Measurements from ENCODE around the gene TUSC7.

TUSC7 gene

DNA sequence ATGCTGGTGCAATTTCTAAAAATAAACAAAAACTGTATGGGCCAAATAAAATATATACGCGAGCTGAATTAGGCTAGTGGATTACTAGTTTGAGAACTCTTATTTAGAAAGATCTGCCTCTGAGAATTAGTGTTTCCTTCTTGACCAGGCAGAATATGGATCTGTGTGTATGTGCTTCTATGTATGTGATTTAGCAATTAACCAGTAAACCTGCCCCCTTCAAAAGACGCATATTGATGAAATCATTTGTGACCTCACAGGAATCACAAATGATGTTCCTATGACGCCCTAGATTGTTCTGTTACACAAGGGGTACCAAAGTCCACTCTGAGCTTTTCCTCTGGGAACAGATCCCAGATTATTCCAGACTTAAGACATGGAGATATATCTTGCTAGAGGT lies at the start of gene TUSC7:
Gene TUSC7 (plus strand): TSS at position 301 of the 400 bp plus-strand sequence.
- DNase-seq: no peak

DNA sequence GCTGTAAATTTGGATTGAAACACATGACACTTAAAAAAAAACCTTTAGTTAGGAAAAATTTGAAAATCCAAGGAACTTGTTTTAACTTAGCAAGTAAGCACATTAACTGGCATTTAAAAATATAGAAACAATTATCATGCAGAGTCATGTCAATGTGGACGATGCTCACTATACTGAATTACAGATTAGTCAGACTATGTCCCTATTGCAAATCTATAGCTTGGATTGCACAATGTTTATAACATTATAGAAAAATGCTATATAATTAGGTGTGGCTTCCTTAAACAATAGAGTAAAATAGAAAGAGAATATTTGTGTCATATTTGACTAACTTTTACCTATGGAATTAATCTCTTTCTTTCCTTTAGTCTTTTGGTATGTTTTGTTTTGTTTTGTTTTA lies 48.4 kb upstream of the TUSC7 start:
- DNase-seq: no peak

DNA sequence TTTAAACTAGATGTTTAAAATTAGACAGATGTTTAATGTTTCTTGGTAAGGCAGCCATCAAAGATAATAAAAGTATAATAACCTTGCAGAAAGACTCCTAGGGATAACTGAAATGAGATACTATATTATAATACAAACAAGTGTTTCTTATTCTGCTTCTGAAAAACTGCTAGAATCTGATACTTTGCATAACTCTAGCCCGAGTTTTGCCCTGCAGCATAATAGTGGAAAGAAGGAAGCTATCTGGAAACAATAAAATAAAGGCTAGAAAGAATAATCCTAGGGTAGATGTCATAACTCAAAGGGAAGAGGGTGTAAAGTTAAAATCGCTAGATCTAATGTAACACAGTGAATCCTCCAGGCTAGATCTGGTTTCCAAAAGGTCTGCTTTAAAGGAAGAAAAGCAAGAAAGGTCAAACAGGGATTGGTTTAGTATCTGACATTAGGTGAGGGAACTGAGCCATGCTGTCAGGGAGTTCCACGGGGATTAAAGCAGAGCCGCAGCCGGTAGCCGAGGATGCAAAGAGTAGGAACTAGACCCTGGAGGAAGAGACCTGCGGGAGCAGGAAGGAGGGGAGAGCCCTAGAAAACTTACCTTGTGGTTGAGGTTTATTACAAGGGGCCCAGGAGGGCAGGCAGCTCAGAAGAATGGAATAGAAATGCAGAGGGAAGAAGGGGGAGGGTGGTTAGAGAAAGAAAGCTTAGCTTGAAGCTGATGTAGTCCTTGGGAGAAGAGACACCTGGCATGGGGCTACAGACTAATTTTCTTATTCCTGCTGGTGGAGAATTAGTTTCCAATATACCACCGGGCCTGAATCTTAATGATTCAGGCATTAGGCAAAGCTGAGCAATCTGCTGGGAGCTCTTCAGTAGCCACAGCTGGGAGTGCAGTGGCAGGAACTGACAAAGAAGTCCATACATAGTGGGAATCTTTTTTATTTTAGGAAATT lies 46.1 kb upstream of the TUSC7 start:
- DNase-seq: no peak

DNA sequence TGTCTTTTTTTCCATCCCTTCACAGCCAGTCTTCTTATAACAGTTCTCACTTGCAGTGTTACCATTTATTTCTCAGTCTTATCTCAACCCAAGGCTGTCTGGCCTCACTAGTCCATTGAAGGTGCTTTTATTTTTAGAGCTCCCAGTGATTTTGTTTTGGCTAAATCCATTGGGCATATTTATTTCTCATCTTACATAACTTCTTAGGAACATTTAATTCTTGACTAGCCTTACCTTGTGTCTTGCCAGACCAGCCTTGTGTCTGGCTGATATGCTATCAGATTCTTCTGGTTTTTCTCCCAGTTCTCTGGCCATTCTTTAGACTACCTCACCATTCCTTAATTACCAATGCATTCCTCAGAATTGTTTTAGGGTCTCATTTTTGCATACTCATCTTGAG lies 42.3 kb upstream of the TUSC7 start:
- no peak for DNase-seq

DNA sequence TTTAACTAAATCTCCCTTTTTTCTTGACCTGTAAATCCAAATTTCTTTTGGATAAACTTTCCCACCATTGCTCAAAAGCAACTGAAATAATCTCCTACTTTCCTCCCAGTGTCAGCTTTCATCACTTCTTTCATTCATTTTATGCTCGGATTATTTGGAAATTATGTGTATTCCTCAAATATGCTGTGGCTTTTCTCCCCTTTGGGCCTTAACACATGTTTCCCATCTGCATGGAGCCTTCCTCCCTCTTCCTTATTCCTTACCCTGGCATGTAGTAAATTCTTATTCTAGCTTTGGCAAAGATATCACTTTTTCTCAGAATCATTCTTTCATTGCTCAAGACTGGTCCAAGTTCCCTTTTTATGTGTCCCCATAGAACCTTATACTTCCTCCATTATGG lies 41.8 kb upstream of the TUSC7 start:
- no peak for DNase-seq

DNA sequence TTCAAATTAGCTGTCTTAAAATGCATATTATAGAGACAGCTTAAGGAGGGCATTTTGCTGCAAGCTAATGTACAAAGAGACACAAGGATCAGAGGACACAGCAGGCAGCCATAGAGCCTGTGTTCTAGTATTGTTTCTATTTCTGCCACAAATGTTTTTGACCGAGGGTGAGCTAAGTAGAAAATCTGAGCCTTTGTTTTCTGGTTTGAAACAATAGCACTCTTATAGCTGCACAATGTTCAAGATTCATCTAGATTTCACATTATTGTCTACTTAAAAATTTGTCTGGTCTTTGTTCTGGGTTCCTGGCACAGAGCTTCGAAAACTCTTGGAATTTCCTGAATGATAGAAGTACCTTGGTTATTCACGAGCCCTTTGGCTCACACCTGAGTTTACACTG lies 40.0 kb upstream of the TUSC7 start:
- no peak for DNase-seq

DNA sequence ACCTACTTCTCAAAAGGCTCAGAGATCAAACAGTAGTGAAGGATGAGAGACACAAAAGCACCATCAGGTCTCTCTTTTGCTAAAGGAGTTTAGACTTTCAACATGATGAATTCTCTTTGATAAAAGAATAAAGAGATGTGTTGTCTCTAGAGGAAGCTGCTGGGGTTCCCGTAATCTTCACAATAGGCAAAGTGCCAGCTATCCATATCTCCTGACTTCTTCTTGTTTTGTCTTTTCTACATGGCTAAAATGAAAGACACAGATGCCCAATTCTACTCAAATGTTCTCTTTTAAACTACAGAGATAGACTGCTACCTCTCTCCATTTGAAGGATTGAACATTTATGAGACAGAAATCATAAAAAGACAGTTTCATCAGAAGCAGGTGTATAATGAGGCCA lies 38.4 kb upstream of the TUSC7 start:
- DNase-seq: no peak

DNA sequence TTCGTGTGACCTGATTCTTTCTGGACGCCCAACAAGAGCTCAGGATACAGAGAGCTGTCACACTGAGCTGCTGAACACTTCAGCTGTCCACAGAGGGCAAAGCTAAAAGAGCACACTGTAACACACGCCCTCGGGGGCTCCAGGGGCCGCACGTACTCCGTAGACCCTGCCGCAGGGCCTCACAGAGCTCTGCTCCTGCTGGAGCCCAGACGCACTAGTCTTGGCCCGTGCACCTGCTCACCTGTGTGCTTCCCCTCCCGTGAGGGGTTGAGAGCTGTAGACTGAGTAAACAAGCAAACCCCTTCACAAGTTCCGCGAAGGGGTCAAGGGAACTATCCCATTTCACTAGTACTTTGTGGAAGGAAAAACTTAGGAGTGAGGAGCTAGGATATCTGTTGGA lies 30.7 kb upstream of the TUSC7 start:
- no peak for DNase-seq

DNA sequence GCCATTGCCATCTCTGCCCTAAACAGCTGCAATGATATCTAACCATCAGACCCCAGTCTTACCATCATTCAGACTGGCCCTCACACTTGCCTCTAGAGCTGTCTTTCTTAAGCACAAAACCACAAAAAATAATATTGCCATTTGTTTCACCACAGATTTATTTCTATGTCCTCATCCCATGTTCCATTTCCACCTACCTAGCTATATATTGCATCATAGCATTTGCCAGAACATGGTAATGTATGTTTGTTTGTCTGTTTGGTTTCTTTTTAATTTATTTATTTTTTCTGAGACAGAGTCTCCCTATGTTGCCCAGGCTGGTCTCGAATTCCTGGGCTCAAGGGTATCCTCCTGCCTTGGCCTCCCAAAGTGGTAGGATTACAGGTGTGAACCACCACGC lies 18.5 kb upstream of the TUSC7 start:
- no peak for DNase-seq

DNA sequence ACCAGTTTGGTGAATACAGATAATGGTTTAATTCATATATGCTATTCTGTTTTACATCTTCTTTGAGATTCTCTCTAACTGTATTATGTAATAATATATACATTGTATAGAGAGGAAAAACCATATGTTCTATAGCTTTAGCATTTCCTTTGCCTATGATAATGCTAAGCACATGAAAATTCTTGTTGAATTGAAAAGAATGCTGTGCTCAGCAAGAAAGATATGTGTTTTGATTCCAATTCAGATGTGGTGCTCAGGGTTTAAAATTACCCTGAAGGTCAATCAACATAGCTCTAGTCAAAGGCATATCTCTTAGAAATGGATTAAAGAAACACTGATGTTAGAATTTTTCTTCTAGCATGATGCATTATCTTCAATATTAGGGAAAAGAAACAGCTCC lies 8.5 kb upstream of the TUSC7 start:
- DNase-seq: no peak

DNA sequence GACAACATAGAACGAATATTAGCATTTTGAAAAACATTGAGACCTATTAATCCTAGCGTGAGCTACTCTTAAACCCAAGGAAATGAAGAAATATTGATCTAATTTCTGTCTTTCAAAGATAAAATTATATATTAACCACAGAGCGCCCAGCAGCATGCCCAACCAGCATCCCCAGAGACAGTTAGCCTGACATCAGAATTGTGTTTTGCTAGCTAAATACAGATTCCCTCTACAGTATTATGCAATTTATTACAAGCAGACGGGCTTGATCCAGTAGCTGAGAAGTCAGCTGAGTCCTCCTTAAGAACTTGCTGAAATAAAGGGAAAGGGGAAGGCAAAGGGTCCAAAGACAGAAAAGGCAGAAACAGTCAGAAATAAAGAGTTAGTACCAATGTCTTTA lies 7.2 kb upstream of the TUSC7 start:
- DNase-seq: no peak

DNA sequence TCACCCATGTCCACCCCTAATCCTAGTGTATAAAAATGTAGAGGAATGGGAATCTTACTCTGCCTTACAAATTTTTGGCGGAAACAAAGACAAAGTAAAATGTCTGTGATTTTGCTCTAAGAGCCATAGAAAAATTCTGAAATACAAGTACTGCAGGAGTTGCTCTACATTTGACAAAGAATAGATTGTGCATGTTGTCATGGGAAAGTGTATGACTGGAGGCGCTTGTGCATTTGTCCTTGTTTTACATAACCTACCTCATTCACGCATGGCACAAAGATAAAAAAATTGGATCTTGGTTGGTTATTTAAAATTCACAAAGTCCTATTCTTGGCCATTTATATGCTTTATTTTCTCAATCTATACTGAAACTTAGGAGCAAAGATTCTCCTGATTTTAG lies 2.0 kb upstream of the TUSC7 start:
- DNase-seq: no peak

DNA sequence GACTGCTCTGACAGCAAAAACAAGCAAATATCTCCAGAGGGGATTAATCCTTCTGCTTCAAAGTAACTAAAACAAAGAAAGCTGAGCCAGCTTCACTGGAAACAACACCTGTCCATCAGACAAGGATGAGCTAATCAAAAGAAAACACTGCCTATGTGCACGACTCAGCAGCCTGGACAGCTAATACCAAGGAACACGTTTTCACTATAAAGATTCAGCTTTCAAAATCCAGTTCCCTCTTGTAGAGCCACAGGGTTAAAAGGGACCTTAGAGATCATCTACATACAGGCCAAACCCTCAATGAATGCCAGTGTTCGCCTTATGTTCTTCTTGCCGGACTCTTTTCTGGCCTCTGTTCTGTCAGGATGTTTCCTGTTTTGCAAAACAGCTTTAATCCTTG lies 6.9 kb downstream of the TUSC7 start:
- no peak for DNase-seq

DNA sequence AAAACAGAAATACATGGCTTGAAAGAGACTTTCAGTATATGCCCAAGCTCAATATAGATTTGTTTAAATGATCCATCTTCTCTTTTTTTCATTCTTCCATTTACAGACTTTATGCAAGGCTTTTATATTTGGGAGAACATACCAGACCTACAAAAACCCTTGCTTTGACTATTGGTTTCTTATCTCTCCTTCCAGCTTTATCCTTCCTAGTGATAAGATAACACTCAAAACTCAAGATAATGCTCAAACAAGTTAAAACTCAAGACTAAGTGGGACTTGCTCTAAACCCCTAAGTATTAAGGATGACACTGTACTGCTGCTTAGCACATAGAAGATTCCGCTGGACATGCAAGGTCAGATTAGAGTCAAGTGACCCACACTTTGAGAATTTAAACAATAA lies 8.0 kb downstream of the TUSC7 start:
- no peak for DNase-seq

DNA sequence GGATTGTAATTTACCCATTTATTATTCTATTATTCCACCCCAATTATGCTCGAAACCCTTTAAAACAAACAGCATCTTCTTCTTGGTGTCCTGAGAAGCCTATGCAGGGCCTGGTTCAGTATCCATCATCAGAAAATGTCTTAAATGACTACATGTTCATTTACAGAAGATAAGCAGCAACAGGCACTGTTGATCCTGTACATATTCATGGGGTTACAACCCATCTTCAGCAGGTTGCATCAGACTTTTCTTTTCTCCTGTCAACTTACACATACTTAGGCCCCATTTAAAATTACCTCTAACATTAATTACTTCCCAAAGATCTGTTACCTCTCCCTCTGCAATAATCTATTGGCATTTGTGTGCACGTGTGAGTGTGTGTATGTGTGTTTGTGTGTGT lies 18.9 kb downstream of the TUSC7 start:
- no peak for DNase-seq

DNA sequence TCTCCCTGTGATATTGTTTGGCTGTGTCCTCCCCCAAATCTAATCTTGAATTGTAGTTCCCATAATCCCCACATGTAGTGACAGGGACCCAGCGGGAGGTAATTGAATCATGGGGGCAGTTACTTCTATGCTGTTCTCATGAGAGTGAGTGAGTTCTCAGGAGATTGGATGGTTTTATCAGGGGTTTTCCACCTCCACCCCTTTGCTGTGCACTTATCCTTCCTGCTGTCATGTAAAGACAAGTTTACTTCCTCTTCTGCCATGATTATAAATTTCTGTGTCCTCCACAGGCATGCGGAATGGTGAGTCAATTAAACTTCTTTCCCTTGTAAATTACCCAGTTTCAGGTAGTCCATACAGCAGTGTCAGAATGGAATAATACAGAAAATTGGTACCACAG lies 24.7 kb downstream of the TUSC7 start:
- no peak for DNase-seq

DNA sequence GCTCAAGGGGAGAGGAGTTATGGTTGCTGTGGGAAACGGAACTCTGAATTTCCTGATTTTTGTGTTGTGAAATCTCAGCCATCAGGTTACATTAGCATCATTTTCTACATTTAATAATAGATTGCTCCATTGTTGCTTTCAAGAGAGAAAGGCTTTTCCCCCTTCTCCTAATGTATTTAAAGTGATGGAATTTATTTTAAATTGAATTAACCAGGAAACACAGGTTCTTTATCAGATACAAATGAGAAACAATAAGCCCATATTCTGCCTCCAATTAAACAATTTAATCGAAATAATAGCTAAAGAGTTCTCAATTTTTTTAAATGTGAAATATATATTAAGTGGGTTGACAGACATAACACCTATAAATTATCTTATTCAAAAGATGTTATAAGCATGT lies 30.1 kb downstream of the TUSC7 start:
- no peak for DNase-seq

DNA sequence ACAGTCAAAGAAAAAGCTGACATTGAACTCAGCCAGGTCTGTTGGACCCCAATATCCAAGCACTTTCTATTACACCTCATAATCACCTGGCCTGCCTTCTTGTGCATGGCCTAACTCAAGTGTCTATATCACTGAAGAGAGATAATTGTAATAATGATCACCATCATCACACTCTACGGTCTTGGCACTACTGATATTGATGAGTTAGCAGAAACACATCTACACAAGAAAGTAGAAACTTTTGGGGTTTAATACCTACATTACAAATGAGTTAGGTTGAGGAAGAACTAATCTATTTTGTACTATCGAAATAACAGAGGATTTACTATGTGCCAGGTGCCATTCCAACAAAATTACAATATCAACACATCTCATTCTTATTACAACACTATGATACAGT lies 30.7 kb downstream of the TUSC7 start:
- no peak for DNase-seq

DNA sequence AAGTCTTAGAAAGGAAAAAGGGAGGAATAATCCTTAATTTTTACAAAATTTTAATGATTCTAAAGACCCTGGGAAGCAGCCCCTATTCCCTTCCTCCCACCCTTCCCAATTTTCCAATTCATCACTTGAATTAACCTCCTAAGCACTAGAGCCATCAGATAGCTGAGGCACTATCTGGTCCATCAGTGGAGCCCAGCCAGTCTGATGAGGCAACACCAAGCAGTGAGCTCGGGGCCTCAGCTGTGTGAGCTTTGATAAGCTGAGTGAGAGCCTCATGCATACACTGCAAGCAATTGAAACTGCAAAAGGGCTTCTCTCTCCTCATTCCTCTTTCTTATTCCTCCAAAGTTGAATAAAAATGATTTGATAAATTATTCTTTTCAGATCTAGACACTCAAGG lies 31.9 kb downstream of the TUSC7 start:
- DNase-seq: peak; percentile 4

DNA sequence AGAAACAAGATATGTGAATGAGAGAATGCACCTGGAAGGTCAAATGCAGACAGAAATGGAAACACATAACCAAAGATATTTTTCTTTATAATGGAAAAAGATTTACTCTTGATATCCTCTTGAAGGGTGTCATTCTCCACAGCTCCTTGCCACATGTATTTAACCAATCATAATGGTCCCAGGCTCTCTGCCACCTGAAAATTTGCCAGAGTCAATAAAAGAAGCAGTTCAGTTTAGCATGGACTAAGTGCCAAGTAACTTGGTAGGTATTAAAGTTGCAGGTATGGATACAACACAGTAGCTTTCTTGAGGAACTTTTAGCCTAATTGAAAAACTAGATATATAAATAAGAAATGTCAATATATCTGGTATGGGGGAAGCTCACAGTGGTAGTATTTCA lies 33.5 kb downstream of the TUSC7 start:
- no peak for DNase-seq

DNA sequence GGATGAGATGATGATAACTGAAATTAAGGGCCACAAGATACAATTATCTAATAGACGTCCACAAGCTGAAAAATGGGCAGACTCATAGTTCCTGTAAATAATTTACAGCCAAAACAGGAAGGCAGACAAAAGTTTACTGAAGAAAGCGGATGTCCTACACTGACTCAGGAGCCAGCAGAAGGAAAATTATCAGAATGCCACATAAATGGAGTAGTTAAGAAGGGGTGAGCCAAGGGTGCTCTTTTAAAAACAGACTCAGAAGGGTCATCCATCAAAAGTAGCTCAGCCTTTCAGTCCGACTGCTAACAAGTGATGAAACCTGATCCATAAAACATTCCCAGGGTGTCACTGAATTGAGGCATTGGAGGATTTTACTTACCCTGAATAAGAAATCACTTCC lies 39.8 kb downstream of the TUSC7 start:
- DNase-seq: no peak

DNA sequence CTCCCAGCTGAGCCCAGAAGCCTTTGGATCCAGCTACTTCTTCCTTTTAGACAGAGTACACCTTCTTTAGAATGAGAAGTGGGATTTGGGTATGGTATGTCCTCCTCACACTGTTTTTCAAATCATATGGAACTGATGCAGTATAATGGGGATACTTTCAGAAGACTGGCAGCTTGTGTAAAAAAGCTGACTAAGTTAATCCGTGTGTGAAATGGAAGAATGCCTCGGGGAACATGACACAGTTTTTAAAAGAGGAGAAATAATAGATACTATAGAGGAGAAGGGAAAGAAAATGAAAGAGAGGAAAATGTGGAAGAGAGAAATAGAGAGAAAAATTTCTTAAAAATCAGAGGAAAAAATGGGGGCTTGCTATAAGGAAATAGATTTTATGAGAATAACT lies 47.7 kb downstream of the TUSC7 start:
- DNase-seq: no peak

DNA sequence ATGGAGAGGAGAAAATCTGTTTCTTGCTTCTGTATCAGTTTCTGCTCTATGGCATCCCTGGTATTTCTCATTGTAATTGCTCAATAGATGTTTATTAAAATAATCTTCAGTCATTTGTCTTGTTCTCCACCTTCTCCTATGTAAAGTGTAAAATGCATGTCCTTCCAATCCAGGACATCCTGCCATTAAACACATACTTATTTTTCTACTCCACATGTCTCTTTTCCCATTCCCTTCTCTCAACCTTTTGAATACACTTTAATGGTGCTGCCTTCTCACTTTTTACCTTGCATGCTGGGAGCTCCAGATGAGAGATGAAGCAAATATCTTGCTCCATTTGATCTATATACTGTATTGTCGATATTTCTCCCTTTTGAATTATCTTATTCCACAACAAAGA lies 49.7 kb downstream of the TUSC7 start:
- DNase-seq: no peak
